ENCODE results near the gene PPM1L.

DNA sequence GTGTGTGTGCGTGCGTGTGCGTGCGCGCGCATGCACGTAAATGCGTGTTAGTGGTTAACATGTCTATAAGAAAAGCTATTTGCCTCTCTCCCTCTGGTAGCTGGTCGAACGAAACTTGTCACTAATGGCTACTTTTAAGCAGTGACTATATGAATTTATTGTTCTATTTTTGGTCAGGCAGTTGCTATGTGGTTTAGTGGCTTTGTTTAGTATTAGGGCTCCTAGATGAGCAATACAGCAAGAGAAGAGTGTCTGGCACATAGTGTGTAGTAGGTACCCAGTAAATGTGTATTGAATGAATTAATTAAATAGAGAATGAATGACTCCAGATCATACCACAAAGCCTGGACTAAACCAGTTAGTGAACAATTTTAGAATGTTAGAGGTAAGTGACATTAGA, 171.6 kb downstream of the PPM1L start:
- TF ChIP-seq CTCF (IDR thresholded peaks at IDR 0.05) = no peak
- TF ChIP-seq EZH2 (IDR thresholded peaks at IDR 0.05; ENCODE audit: borderline replicate concordance, insufficient read depth, low read depth, low read length, poor library complexity, severe bottlenecking) = no peak

All from B cell (primary cell).